ENCODE data around the gene SP7.
"Not testable (repeated sequence)": the region's sequence is repeated elsewhere in the genome, so short reads cannot be mapped to it uniquely, and the experiment has no call there.

The SP7 gene

GRCh38 chr12:53302903-53303302, 33.3 kb downstream of the SP7 start:
- Histone ChIP-seq H3K27me3 (ENCODE audit: insufficient read depth, low read depth, severe bottlenecking) (no peaks in the 10 kb centered on the region), H3K36me3 (peaks cover 65% of the 10 kb centered on the region), H3K27ac (no peak overlapping the region), H3K4me3 (ENCODE audit: low read depth, low read length) (no peak overlapping the region), H3K9me3 (ENCODE audit: severe bottlenecking) (no peaks in the 10 kb centered on the region)
- TF ChIP-seq CTCF (IDR thresholded peaks at IDR 0.05; ENCODE audit: low read depth, low read length): no peak
- DNase-seq: no peak

GRCh38 chr12:53300187-53300586, 36.0 kb downstream of the SP7 start:
- no peak for TF ChIP-seq CTCF (IDR thresholded peaks at IDR 0.05; ENCODE audit: low read depth, low read length)
- Histone ChIP-seq H3K36me3 (peaks cover 53% of the 10 kb centered on the region), H3K27me3 (ENCODE audit: insufficient read depth, low read depth, severe bottlenecking) (no peaks in the 10 kb centered on the region), H3K27ac (peak overlapping the region; percentile 67), H3K4me3 (ENCODE audit: low read depth, low read length) (peak overlapping the region; percentile 89), H3K9me3 (ENCODE audit: severe bottlenecking) (no peaks in the 10 kb centered on the region)
- no peak for DNase-seq

GRCh38 chr12:53299454-53300180, 36.5 kb downstream of the SP7 start, which contains the start of gene MYG1:
MYG1 (plus strand) TSS chr12:53299695; CDS start chr12:53299738, 43 bp downstream.
- peak; percentile 31; the same call in 1 of the 2 replicates for TF ChIP-seq CTCF (IDR thresholded peaks at IDR 0.05; ENCODE audit: low read depth, low read length)
- Histone ChIP-seq H3K36me3 (peaks cover 52% of the 10 kb centered on the region), H3K27ac (peak within 1 kb of the TSS; percentile 67), H3K27me3 (ENCODE audit: insufficient read depth, low read depth, severe bottlenecking) (no peaks in the 10 kb centered on the region), H3K4me3 (ENCODE audit: low read depth, low read length) (peak within 1 kb of the TSS; percentile 89), H3K9me3 (ENCODE audit: severe bottlenecking) (no peaks in the 10 kb centered on the region)
- DNase-seq: peak; percentile 90

DNA sequence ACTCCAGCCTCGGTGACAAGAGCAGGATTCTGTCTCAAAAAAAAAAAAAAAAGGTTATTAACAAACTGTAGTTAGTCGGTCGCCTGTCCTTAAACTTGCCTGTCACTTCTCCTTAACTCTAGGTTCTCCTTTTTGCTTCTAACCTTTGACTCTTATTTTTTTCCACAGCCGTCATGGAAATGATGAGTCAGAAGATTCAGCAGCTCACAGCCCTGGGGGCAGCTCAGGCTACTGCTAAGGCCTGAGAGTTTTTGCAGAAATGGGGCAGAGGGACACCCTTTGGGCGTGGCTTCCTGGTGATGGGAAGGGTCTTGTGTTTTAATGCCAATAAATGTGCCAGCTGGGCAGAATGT, 37.1 kb downstream of the SP7 start:
- Histone ChIP-seq H3K27me3 (ENCODE audit: insufficient read depth, low read depth, severe bottlenecking) (no peaks in the 10 kb centered on the region), H3K9me3 (ENCODE audit: severe bottlenecking) (no peaks in the 10 kb centered on the region), H3K36me3 (peaks cover 57% of the 10 kb centered on the region), H3K27ac (no peak overlapping the region), H3K4me3 (ENCODE audit: low read depth, low read length) (no peak overlapping the region; the same call in 1 of the 2 replicates)
- DNase-seq: no peak
- TF ChIP-seq CTCF (IDR thresholded peaks at IDR 0.05; ENCODE audit: low read depth, low read length): no peak

GRCh38 chr12:53298164-53298563, 38.0 kb downstream of the SP7 start:
- TF ChIP-seq CTCF (IDR thresholded peaks at IDR 0.05; ENCODE audit: low read depth, low read length): no peak
- no peak for DNase-seq
- Histone ChIP-seq H3K9me3 (ENCODE audit: severe bottlenecking) (no peaks in the 10 kb centered on the region), H3K27ac (no peak overlapping the region), H3K27me3 (ENCODE audit: insufficient read depth, low read depth, severe bottlenecking) (no peaks in the 10 kb centered on the region), H3K36me3 (peaks cover 64% of the 10 kb centered on the region), H3K4me3 (ENCODE audit: low read depth, low read length) (no peak overlapping the region)

DNA sequence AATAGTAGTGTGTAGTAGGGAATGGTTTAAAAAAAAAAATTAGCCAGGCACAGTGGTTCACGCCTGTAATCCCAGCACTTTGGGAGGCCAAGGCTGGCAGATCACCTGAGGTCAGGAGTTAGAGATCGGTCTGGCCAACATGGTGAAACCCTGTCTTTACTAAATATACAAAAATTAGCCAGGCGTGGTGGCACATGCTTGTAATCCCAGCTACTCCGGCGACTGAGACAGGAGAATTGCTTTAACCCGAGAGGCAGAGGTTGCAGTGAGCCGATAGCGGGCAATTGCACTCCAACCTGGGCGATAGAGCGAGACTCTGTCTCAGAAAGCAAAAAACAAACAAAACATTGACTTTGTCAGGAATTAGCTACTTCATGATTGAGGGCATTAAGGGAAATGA, 39.0 kb downstream of the SP7 start:
- not testable (repeated sequence) for H3K9me3 ChIP-seq (ENCODE audit: severe bottlenecking); H3K27ac ChIP-seq; H3K4me3 ChIP-seq (ENCODE audit: low read depth, low read length); H3K27me3 ChIP-seq (ENCODE audit: insufficient read depth, low read depth, severe bottlenecking); DNase-seq
- peaks cover 64% of the 10 kb centered on the region for H3K36me3 ChIP-seq
